Forelimb muscle (tissue), 1 donor: Measurements from ENCODE around the gene TACR3. TPM values are rescaled to one million over a fixed set of nuclear protein-coding genes. Genes with fewer than 3 reads are reported as not detected.
"Not testable (repeated sequence)": the region's sequence is repeated elsewhere in the genome, so short reads cannot be mapped to it uniquely, and the experiment has no call there.

ENCODE experiments used
- DNase-seq: peaks from one replicate; pipeline ENCODE4 v3.0.0-alpha.2; 2013; ENCODE audit warnings: low read depth
- polyA plus RNA-seq: library from polyadenylated mRNA; unstranded; fragments of 120-200 nt; gene quantifications from one replicate; pipeline ENCODE4 v1.2.1, GENCODE V29; 2013; ENCODE audit not compliant: insufficient read length

The TACR3 gene
- 7.3 TPM for polyA plus RNA-seq

DNA sequence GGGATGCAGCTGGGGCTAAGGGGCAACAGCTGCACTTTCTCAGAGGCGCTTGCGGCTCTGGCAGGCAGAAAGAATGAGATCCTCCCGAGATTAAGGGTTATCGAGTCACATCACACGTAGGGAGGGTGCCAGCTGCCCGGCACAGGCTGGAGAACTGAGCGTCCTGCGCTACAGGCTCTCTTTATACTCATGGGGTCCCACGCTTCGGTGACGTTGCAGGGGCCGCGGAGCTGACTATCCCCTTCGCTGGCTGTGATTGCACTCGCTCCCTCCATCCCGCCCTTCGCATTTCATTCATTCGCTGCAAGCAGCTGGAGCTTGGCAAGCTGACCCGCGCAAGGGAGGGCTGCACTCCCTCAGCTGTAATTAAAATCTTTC lies at the start of gene TACR3:
TACR3 (minus strand) TSS at position 156 of the 378 bp plus-strand sequence. CDS start 310 bp downstream, outside the sequence.
- no peak for DNase-seq

- DNase-seq, result no peak
Measured at GRCh38 chr4:103757631-103758030, 37.8 kb upstream of the TACR3 start.

- DNase-seq, result no peak
Measured at GRCh38 chr4:103756741-103757140, 37.0 kb upstream of the TACR3 start.

GRCh38 chr4:103754844-103755243 lies 35.1 kb upstream of the TACR3 start:
- no peak for DNase-seq

DNA sequence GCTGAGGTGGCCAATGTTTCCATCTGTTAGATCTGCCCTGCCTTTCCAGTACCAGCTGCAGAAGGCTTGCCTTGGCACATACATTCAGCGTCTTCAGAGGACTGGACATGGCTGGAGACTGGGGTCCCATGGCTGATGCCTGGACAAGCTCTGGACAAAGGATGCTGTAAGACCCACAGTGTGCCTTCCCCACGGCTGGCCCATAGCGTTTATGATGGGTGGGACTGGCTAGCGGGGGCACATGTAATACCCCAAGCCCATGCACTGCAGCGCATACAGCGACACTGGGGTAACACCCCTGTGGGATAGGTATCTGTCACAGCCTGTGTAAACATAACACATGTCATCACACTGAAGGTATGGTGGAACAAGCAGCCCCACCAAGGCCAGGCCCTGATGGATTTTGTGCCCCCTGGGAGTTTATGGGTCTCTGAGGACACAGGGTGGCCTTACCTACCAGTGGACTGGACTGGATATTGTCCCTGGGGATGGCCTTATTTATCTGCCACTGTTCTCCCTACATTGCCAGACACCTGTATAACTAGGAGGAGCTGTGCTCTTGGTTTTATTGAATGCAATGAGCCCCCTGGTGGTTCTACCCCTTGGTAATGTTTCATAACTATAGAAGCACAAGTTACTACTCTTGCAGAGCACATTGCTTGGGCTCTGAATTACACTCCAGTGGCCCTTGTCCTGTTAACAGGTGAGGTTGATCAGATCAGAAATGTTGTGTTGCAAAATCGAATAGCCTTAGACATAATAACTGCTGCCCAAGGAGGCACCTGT lies 34.3 kb upstream of the TACR3 start:
- DNase-seq, result no peak

DNA sequence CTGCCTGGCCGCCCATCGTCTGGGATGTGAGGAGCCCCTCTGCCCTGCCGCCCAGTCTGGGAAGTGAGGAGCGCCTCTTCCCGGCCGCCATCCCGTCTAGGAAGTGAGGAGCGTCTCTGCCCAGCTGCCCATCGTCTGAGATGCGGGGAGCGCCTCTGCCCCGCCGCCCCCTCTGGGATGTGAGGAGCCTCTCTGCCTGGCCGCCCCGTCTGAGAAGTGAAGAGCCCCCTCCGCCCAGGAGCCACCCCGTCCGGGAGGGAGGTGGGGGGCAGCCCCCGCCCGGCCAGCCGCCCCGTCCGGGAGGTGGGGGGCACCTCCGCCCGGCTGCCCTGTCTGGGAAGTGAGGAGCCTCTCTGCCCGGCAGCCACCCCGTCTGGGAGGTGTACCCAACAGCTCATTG lies 3.4 kb upstream of the TACR3 start:
- not testable (repeated sequence) for DNase-seq

GRCh38 chr4:103721251-103721650 lies 1.5 kb upstream of the TACR3 start:
- no peak for DNase-seq

- no peak for DNase-seq
Measured at GRCh38 chr4:103720661-103721060, 876 bp upstream of the TACR3 start.

- no peak for DNase-seq
Measured at GRCh38 chr4:103719105-103719829, 518 bp downstream of the TACR3 start.

DNA sequence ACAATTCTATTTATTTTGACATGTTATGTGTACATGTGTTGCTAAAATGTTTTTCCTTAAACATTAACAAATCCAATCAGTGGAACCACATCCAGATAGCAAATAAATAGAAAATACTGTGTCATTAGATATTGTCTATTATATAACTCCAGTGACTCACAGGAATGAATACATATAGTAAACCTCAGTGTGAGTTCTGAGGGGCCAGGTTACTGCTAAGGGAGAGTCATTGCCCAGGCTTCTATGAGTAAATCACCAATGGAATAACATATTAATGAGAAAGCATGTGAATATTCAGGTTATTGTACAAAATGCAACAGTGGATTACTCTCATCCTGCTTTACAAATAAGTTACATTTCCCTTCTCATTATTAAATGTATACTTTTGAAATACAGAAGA lies 27.2 kb downstream of the TACR3 start:
- no peak for DNase-seq

DNA sequence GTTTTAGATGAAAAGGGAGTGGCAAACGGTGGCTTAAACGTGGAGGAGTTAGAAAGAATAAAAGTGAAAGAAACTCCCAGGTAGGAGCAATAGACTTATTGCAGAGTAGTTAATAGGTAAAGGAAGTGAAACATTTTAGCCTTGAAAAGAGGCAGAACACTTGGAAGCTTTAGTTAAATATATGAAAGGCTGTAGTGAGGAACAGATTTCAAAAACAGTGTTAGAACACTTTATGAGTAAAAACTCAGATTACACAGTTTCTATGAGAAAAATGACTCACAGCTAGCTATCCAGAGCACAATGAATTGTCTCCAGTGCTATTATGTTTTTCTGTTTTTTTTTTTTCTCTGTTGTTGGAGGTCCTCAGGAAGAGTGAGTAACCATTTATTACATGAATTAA lies 45.8 kb downstream of the TACR3 start:
- DNase-seq, result no peak

GRCh38 chr4:103666764-103667163 lies 53.0 kb downstream of the TACR3 start:
- not testable (repeated sequence) for DNase-seq

DNA sequence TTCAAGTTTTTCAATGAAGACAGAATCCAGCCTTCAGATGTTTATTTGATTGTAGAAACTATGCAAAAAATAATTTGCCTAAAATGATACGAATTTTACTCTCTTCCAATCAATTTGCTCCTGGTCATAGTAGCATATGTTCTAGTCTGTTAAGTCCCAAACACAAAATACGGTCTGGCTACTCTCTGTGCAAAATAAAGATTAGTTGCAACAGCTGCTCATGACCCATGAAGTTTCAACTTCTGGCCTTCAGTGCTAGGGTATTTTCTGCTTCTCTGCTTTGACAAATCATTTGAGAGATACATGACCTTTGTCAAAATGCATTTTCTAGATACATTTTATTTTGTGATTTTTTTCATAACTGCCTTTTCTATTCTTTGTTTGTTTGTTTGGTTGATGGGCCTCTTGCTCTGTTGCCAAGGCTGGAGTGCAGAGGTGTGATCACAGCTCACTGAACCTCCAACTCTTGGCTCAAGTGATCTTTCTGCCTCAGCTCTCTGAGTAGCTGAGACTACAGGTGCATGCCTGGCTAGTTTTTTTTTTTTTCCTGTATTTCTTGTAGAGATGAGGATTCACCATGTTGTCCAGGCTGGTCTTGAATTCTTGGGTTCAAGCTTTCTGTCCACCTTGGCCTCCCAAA lies 55.2 kb downstream of the TACR3 start:
- DNase-seq, result no peak

DNA sequence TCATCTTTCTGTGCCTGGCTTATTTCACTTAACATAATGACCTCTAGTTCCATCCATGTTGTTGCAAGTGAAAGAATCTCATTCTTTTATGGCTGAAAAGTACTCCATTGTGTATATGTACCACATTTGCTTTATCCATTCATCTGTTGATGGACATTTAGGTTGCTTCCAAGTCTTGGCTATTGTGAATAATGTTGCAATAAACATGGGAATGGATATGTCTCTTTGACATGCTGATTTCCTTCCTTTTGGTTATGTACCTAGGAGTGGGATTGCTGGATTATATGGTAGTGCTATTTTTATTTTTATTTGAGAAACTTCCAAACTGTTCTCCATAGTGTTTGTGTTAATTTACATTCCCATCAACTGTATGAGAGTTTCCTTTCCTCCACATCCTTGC lies 71.2 kb downstream of the TACR3 start:
- DNase-seq, result no peak

- DNase-seq, result no peak
Measured at GRCh38 chr4:103645991-103646390, 73.8 kb downstream of the TACR3 start.

DNA sequence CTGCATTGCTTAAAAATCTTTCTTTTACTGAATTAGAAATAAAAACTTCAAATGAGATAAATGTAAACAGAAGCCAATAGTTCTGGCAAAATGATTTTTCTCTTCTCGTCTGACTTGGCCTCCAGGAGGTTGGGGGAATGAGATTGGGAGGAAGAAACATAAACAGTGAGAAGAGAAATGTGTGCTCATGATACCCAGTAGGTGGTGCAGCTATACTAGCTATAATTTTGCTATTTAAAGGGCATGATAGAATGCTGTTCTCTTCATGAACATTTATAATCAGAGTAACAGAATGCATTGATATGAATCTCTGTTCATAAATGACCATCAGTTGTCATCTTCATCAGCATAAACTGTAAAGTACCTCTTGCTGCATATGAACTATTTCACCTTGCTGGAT lies 85.5 kb downstream of the TACR3 start:
- no peak for DNase-seq

DNA sequence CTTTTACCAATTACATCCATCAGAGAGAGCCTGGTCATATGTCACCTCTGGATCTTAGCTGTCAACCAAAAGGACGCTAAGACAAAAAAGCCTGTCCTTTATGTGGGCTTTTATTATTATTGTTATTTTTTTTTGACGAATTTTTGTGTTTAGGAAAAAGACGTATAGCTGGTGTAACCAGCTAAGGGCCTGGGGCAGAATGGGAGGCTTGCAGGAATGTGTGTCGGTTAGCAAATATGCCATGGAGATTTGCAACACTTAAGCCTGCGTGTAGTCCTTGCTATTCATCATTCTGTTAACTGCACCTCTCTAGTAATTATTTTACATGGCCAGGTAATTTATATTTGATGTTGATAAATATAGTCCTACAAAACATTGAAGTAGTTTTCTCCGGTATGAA lies 93.5 kb downstream of the TACR3 start:
- no peak for DNase-seq

GRCh38 chr4:103591841-103592240 lies 127.9 kb downstream of the TACR3 start:
- DNase-seq, result no peak

GRCh38 chr4:103567591-103567990 lies 152.2 kb downstream of the TACR3 start:
- DNase-seq, result no peak

- not testable (repeated sequence) for DNase-seq
Measured at GRCh38 chr4:103559178-103559577, 160.6 kb downstream of the TACR3 start.
